GM18517 (cell line): ENCODE data around the gene ZDHHC8.

Experiments used
- ATAC-seq: cut with Tn5 transposase; IDR thresholded peaks from one replicate; pipeline ENCODE4 v1.9.1; 2021; ENCODE audit warnings: mild to moderate bottlenecking, moderate library complexity; ENCODE audit not compliant: unreplicated experiment

The ZDHHC8 gene

GRCh38 chr22:20095521-20095920 lies 36.1 kb upstream of the ZDHHC8 start:
- ATAC-seq: no peak

- ATAC-seq: no peak
Measured at GRCh38 chr22:20096574-20097420, 34.8 kb upstream of the ZDHHC8 start.

GRCh38 chr22:20099099-20099711 lies 32.4 kb upstream of the ZDHHC8 start:
- ATAC-seq: no peak

GRCh38 chr22:20101638-20102037 lies 30.0 kb upstream of the ZDHHC8 start:
- no peak for ATAC-seq

- ATAC-seq: no peak
Measured at GRCh38 chr22:20102203-20102780, 29.3 kb upstream of the ZDHHC8 start.

- no peak for ATAC-seq
Measured at GRCh38 chr22:20105456-20106204, 26.0 kb upstream of the ZDHHC8 start.

- ATAC-seq: no peak
Measured at GRCh38 chr22:20106205-20106848, 25.3 kb upstream of the ZDHHC8 start.

GRCh38 chr22:20106849-20107237 lies 24.8 kb upstream of the ZDHHC8 start:
- no peak for ATAC-seq

- no peak for ATAC-seq
Measured at GRCh38 chr22:20107471-20107901, 24.1 kb upstream of the ZDHHC8 start.

- no peak for ATAC-seq
Measured at GRCh38 chr22:20107951-20108756, 23.4 kb upstream of the ZDHHC8 start.

- no peak for ATAC-seq
Measured at GRCh38 chr22:20108757-20109230, 22.8 kb upstream of the ZDHHC8 start.

- ATAC-seq: no peak
Measured at GRCh38 chr22:20109411-20110358, 21.9 kb upstream of the ZDHHC8 start.

- no peak for ATAC-seq
Measured at GRCh38 chr22:20110359-20110985, 21.1 kb upstream of the ZDHHC8 start.

GRCh38 chr22:20111045-20111688 lies 20.4 kb upstream of the ZDHHC8 start:
- ATAC-seq: no peak

- no peak for ATAC-seq
Measured at GRCh38 chr22:20111689-20112622, 19.6 kb upstream of the ZDHHC8 start.

GRCh38 chr22:20112623-20113511 lies 18.7 kb upstream of the ZDHHC8 start:
- no peak for ATAC-seq
